ENCODE data around the gene CCDC137. TPM values are rescaled to one million over a fixed set of nuclear protein-coding genes. Genes with fewer than 3 reads are reported as not detected.

Gene CCDC137
- polyA plus RNA-seq, 1 donor from 2014 or later: 12.2 TPM

- Histone ChIP-seq H3K9me2 (ENCODE audit: insufficient read depth, low read length) (no peaks in the 10 kb centered on the region), H3K9me3 (ENCODE audit: low read length) (peaks cover 7% of the 10 kb centered on the region), H3K27me3 (ENCODE audit: insufficient read depth, low read depth, low read length) (peaks cover 11% of the 10 kb centered on the region), H3K4me2 (ENCODE audit: low read length) (no peak overlapping the region), H3K36me3 (ENCODE audit: insufficient read depth, low read length) (no peaks in the 10 kb centered on the region), H3K79me2 (replicated peaks; ENCODE audit: insufficient read depth, low read length) (no peaks in the 10 kb centered on the region), H3K9ac (ENCODE audit: low read length) (no peak overlapping the region), H3K4me3 (ENCODE audit: low read length) (no peak overlapping the region), H2AFZ (ENCODE audit: low read depth, low read length) (no peak overlapping the region), H3F3A (ENCODE audit: insufficient read depth, low read length, poor library complexity, severe bottlenecking) (no peaks in the 10 kb centered on the region), H4K20me1 (ENCODE audit: insufficient read depth) (no peaks in the 10 kb centered on the region), H3K27ac (ENCODE audit: low read length) (no peak overlapping the region)
- TF ChIP-seq POLR2AphosphoS5 (IDR thresholded peaks at IDR 0.05) (no peak), RAD21 (conservative IDR thresholded peaks at IDR 0.05) (no peak), TAF1 (IDR thresholded peaks at IDR 0.05; ENCODE audit: low read depth) (no peak), SMC3 (conservative IDR thresholded peaks at IDR 0.05; ENCODE audit: poor library complexity) (no peak), EP300 (conservative IDR thresholded peaks at IDR 0.05; ENCODE audit: poor library complexity, severe bottlenecking) (no peak), EZH2 (IDR thresholded peaks at IDR 0.05; ENCODE audit: borderline replicate concordance, insufficient read depth, low read length, poor library complexity, severe bottlenecking) (no peak), MXI1 (conservative IDR thresholded peaks at IDR 0.05; ENCODE audit: poor library complexity, severe bottlenecking) (no peak)
- TF ChIP-seq, protein P1, sequence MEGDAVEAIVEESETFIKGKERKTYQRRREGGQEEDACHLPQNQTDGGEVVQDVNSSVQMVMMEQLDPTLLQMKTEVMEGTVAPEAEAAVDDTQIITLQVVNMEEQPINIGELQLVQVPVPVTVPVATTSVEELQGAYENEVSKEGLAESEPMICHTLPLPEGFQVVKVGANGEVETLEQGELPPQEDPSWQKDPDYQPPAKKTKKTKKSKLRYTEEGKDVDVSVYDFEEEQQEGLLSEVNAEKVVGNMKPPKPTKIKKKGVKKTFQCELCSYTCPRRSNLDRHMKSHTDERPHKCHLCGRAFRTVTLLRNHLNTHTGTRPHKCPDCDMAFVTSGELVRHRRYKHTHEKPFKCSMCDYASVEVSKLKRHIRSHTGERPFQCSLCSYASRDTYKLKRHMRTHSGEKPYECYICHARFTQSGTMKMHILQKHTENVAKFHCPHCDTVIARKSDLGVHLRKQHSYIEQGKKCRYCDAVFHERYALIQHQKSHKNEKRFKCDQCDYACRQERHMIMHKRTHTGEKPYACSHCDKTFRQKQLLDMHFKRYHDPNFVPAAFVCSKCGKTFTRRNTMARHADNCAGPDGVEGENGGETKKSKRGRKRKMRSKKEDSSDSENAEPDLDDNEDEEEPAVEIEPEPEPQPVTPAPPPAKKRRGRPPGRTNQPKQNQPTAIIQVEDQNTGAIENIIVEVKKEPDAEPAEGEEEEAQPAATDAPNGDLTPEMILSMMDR (IDR thresholded peaks at IDR 0.05; ENCODE audit: poor library complexity, severe bottlenecking): no peak
- TF ChIP-seq, protein P2, sequence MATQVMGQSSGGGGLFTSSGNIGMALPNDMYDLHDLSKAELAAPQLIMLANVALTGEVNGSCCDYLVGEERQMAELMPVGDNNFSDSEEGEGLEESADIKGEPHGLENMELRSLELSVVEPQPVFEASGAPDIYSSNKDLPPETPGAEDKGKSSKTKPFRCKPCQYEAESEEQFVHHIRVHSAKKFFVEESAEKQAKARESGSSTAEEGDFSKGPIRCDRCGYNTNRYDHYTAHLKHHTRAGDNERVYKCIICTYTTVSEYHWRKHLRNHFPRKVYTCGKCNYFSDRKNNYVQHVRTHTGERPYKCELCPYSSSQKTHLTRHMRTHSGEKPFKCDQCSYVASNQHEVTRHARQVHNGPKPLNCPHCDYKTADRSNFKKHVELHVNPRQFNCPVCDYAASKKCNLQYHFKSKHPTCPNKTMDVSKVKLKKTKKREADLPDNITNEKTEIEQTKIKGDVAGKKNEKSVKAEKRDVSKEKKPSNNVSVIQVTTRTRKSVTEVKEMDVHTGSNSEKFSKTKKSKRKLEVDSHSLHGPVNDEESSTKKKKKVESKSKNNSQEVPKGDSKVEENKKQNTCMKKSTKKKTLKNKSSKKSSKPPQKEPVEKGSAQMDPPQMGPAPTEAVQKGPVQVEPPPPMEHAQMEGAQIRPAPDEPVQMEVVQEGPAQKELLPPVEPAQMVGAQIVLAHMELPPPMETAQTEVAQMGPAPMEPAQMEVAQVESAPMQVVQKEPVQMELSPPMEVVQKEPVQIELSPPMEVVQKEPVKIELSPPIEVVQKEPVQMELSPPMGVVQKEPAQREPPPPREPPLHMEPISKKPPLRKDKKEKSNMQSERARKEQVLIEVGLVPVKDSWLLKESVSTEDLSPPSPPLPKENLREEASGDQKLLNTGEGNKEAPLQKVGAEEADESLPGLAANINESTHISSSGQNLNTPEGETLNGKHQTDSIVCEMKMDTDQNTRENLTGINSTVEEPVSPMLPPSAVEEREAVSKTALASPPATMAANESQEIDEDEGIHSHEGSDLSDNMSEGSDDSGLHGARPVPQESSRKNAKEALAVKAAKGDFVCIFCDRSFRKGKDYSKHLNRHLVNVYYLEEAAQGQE (IDR thresholded peaks at IDR 0.05; ENCODE audit: borderline replicate concordance): no peak
These were observed 14.8 kb upstream of the CCDC137 start for GRCh38 chr17:81651692-81652091.

DNA sequence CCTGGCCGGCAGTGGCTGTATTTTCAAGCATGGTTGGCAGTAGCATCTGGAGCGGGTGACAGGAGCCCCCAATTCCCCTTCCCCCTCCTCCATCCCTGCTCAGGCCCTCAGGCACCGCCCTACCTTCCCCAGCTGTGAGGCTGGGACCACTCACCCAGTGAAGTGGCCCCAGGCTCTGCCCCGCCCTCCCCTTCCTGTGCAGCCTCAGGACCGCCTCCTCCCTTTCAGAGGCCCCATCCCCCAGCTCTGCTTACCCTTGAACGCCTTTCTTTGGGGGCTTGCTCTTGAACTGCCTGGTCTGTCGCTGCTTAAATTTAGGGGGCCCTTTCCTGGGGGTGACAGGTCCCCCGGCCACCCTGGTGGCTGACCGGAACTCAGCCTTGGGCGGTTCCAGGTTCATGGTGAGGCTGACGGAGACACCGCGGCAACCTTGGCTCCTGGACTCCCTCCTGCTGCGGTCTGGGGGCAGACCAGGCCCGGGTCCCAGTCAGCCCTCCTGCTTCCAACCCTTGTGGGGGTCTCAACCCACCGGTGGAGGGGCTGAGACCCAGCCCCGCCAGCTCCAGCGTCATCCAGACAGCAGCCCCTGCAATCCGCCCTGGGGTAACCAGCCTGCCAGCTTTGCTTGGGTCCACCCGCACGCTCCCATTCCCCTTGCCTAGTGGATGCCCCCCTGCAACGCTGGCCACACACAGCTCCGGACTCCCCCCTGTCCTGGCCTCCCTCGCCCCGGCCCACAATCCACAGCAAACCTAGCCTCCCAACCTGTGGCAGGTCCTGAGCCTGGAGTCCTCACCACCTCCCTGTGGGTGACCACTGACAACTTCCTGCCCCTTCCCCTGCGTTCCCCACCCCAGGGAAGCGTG, 13.4 kb upstream of the CCDC137 start:
- Histone ChIP-seq H2AFZ (ENCODE audit: low read depth, low read length) (no peak overlapping the region), H3K9me2 (ENCODE audit: insufficient read depth, low read length) (no peaks in the 10 kb centered on the region), H3K4me2 (ENCODE audit: low read length) (no peak overlapping the region), H4K20me1 (ENCODE audit: insufficient read depth) (no peaks in the 10 kb centered on the region), H3F3A (ENCODE audit: insufficient read depth, low read length, poor library complexity, severe bottlenecking) (no peaks in the 10 kb centered on the region), H3K27ac (ENCODE audit: low read length) (no peak overlapping the region), H3K36me3 (ENCODE audit: insufficient read depth, low read length) (no peaks in the 10 kb centered on the region), H3K9me3 (ENCODE audit: low read length) (peaks cover 7% of the 10 kb centered on the region), H3K4me3 (ENCODE audit: low read length) (no peak overlapping the region), H3K79me2 (replicated peaks; ENCODE audit: insufficient read depth, low read length) (no peaks in the 10 kb centered on the region), H3K27me3 (ENCODE audit: insufficient read depth, low read depth, low read length) (peaks cover 9% of the 10 kb centered on the region), H3K9ac (ENCODE audit: low read length) (no peak overlapping the region)
- TF ChIP-seq EP300 (conservative IDR thresholded peaks at IDR 0.05; ENCODE audit: poor library complexity, severe bottlenecking): no peak
- TF ChIP-seq SMC3 (conservative IDR thresholded peaks at IDR 0.05; ENCODE audit: poor library complexity): no peak
- TF ChIP-seq MXI1 (conservative IDR thresholded peaks at IDR 0.05; ENCODE audit: poor library complexity, severe bottlenecking): no peak
- TF ChIP-seq POLR2AphosphoS5 (IDR thresholded peaks at IDR 0.05): no peak
- no peak for TF ChIP-seq RAD21 (conservative IDR thresholded peaks at IDR 0.05)
- TF ChIP-seq, protein P1 (IDR thresholded peaks at IDR 0.05; ENCODE audit: poor library complexity, severe bottlenecking): no peak
- TF ChIP-seq, protein P2 (IDR thresholded peaks at IDR 0.05; ENCODE audit: borderline replicate concordance): no peak
- no peak for TF ChIP-seq TAF1 (IDR thresholded peaks at IDR 0.05; ENCODE audit: low read depth)
- no peak for TF ChIP-seq EZH2 (IDR thresholded peaks at IDR 0.05; ENCODE audit: borderline replicate concordance, insufficient read depth, low read length, poor library complexity, severe bottlenecking)
